PC-3 (cell line): ENCODE measurements around the gene SPACA1. TPM values are rescaled to one million over a fixed set of nuclear protein-coding genes. Genes with fewer than 3 reads are reported as not detected.
"Not testable (repeated sequence)": the region's sequence is repeated elsewhere in the genome, so short reads cannot be mapped to it uniquely, and the experiment has no call there.

Experiments used
- ATAC-seq: fragments of 200-7000 bp; cut with Tn5 transposase; 2 replicates; pipeline ENCODE4 v1.9.1; 2020; ENCODE audit warnings: mild to moderate bottlenecking, moderate library complexity
- Bru-seq: library from RNA; stranded (reverse); fragments of 400-500 nt; gene quantifications from one replicate; lab custom pipeline; 2021; lab: Mats Ljungman, UMichigan
- BruChase-seq, 2 experiments: library from RNA; stranded (reverse); fragments of 400-500 nt; gene quantifications; one replicate each; lab custom pipeline; 2021; lab: Mats Ljungman, UMichigan
- BruUV-seq: library from RNA; stranded (reverse); fragments of 400-500 nt; replicated peaks from 2 replicates; lab custom pipeline; 2021; lab: Mats Ljungman, UMichigan
- CTCF ChIA-PET: fragments of 300-600 bp; sonication (Branson Sonifier 250); formaldehyde crosslinking; loops from one replicate; lab custom pipeline; 2022; ENCODE audit warnings: antibody characterized with exemption; lab: Charles Lee
- POLR2A ChIA-PET: fragments of 300-600 bp; sonication (Branson Sonifier 250); formaldehyde crosslinking; loops from one replicate; lab custom pipeline; 2022; ENCODE audit warnings: antibody characterized with exemption; ENCODE audit not compliant: unreplicated experiment; lab: Charles Lee
- DNase-seq: peaks from one replicate; pipeline ENCODE4 v3.0.0-alpha.2; 2015
- H2AFZ ChIP-seq: fragments of 300-600 bp; sonication (generic); 2 replicates; pipeline ENCODE4 v1.6.0; 2016; ENCODE audit warnings: antibody characterized with exemption, low read length
- H3F3A ChIP-seq: fragments of 300-600 bp; sonication (generic); one replicate; pipeline ENCODE4 v1.6.0; 2017; ENCODE audit warnings: antibody characterized with exemption, low read length, control low read depth, mild to moderate bottlenecking; ENCODE audit not compliant: unreplicated experiment
- H3K27ac ChIP-seq: fragments of 300-600 bp; sonication (generic); 2 replicates; pipeline ENCODE4 v1.5.1; 2016; ENCODE audit warnings: mild to moderate bottlenecking, low read length
- H3K27me3 ChIP-seq: fragments of 300-600 bp; sonication (generic); 2 replicates; pipeline ENCODE4 v1.6.1; 2016; ENCODE audit warnings: low read length, mixed read lengths
- H3K36me3 ChIP-seq: fragments of 300-600 bp; sonication (generic); 2 replicates; pipeline ENCODE4 v1.6.1; 2016; ENCODE audit warnings: low read depth, mixed run types, low read length, mixed read lengths
- H3K4me1 ChIP-seq: fragments of 300-600 bp; sonication (generic); 2 replicates; pipeline ENCODE4 v1.5.1; 2016; ENCODE audit warnings: low read length; ENCODE audit not compliant: insufficient read depth
- H3K4me2 ChIP-seq: fragments of 300-600 bp; sonication (generic); 2 replicates; pipeline ENCODE4 v1.6.0; 2016; ENCODE audit warnings: low read length
- H3K4me3 ChIP-seq: fragments of 300-600 bp; sonication (generic); 2 replicates; pipeline ENCODE4 v1.5.1; 2016; ENCODE audit warnings: mild to moderate bottlenecking, low read length, mixed read lengths
- H3K79me2 ChIP-seq: fragments of 300-600 bp; sonication (generic); 2 replicates; pipeline ENCODE4 v1.6.1; 2017; ENCODE audit warnings: low read length, mixed read lengths
- H3K9ac ChIP-seq: fragments of 300-600 bp; sonication (generic); 2 replicates; pipeline ENCODE4 v1.6.0; 2016; ENCODE audit warnings: mild to moderate bottlenecking, low read length
- H3K9me2 ChIP-seq: fragments of 300-600 bp; sonication (generic); replicated peaks from 2 replicates; pipeline ENCODE4 v1.6.1; 2016; ENCODE audit warnings: mixed run types, low read length, mixed read lengths
- H3K9me3 ChIP-seq: fragments of 300-600 bp; sonication (generic); 2 replicates; pipeline ENCODE4 v1.6.1; 2016; ENCODE audit warnings: low read length, mixed read lengths
- H4K20me1 ChIP-seq: fragments of 300-600 bp; sonication (generic); 2 replicates; pipeline ENCODE4 v1.6.1; 2016; ENCODE audit warnings: low read length, mixed read lengths
- EZH2 ChIP-seq: fragments of 300-600 bp; sonication (generic); IDR thresholded peaks from one replicate; pipeline ENCODE4 v1.6.1; 2017; ENCODE audit warnings: antibody characterized with exemption, mild to moderate bottlenecking, low read length; ENCODE audit not compliant: unreplicated experiment
- EZH2phosphoT487 ChIP-seq: fragments of 300-600 bp; sonication (generic); IDR thresholded peaks from 2 replicates; pipeline ENCODE4 v1.6.1; 2018; ENCODE audit warnings: mild to moderate bottlenecking, antibody characterized with exemption, low read length, borderline replicate concordance
- intact Hi-C: fragments of 100-400 bp; cut with micrococcal nuclease; formaldehyde crosslinking; loops from 2 replicates; pipeline ENCODE4 v1.9.0; 2023
- long read RNA-seq: library from polyadenylated mRNA; unstranded; transcript quantifications from one replicate; pipeline ENCODE4 v2.0.0, GENCODE V29; 2021; ENCODE audit not compliant: unreplicated experiment
- total RNA-seq: library from RNA; depleted of rRNA; stranded (reverse); fragments of >200 nt; gene quantifications from 2 replicates; pipeline ENCODE4 v1.2.3, GENCODE V29; 2014; rRNA removed
- TF ChIP-seq, protein P1 (sequence below): fragments of 300-600 bp; sonication (generic); conservative IDR thresholded peaks from 2 replicates; pipeline ENCODE4 v1.5.1; 2017; ENCODE audit warnings: antibody characterized with exemption, low read depth, mild to moderate bottlenecking, low read length

The SPACA1 gene
- total RNA-seq (not detected in 2 replicates), Bru-seq, nascent RNA (not detected), BruChase-seq, experiment 1, labeled RNA remaining after a 6-hour chase (not detected), BruChase-seq, experiment 2, labeled RNA remaining after a 2-hour chase (not detected)
- long read RNA-seq, result 0 reads

GRCh38 chr6:88047510-88048150 is at the start of gene SPACA1:
TSS of gene SPACA1 (plus strand) at chr6:88047841. CDS start at chr6:88047906, 65 bp downstream.
- Histone ChIP-seq H3K79me2 (no peaks in the 10 kb centered on the region), H3K4me2 (no peak within 1 kb of the TSS), H3K9me3 (no peaks in the 10 kb centered on the region), H3K36me3 (no peaks in the 10 kb centered on the region), H4K20me1 (no peaks in the 10 kb centered on the region), H3K9me2 (no peaks in the 10 kb centered on the region), H3F3A (no peaks in the 10 kb centered on the region), H3K4me3 (no peak within 1 kb of the TSS), H3K27ac (no peak within 1 kb of the TSS), H3K27me3 (peaks cover 48% of the 10 kb centered on the region), H3K4me1 (no peaks in the 10 kb centered on the region), H3K9ac (no peak within 1 kb of the TSS), H2AFZ (no peak within 1 kb of the TSS)
- TF ChIP-seq, protein P1, sequence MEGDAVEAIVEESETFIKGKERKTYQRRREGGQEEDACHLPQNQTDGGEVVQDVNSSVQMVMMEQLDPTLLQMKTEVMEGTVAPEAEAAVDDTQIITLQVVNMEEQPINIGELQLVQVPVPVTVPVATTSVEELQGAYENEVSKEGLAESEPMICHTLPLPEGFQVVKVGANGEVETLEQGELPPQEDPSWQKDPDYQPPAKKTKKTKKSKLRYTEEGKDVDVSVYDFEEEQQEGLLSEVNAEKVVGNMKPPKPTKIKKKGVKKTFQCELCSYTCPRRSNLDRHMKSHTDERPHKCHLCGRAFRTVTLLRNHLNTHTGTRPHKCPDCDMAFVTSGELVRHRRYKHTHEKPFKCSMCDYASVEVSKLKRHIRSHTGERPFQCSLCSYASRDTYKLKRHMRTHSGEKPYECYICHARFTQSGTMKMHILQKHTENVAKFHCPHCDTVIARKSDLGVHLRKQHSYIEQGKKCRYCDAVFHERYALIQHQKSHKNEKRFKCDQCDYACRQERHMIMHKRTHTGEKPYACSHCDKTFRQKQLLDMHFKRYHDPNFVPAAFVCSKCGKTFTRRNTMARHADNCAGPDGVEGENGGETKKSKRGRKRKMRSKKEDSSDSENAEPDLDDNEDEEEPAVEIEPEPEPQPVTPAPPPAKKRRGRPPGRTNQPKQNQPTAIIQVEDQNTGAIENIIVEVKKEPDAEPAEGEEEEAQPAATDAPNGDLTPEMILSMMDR, result no peak
- TF ChIP-seq EZH2, result no peak
- no peak for TF ChIP-seq EZH2phosphoT487
- DNase-seq (no peak), ATAC-seq (no peak)
- ChIA-PET CTCF (no interaction called here), POLR2A (no interaction called here)
- intact Hi-C loops, result no loop called here
- no TSS peak for BruUV-seq

DNA sequence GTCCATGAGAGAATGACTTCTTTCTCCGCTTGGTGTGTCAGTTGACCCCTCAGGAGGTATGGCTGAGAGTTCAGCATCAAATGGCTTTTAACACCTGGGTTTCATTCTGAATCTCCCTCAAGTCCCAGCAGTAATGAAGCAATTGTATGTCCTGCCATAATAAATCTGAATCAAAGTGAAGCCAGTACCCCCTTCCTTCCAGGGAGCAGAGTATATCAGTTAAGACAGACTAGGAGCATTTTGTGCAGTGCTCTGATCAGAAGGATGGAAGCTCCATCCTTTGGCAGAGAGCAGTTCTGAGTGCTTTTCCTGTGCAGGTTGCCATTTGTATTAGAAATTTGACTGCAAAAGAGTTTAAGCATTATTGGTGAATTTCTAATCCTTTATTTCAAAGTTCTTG is 46.9 kb upstream of the SPACA1 start:
- Histone ChIP-seq H3K9ac (no peak overlapping the region), H3K36me3 (no peaks in the 10 kb centered on the region), H3K27ac (no peak overlapping the region), H3K4me1 (no peaks in the 10 kb centered on the region), H2AFZ (no peak overlapping the region), H3K9me2 (no peaks in the 10 kb centered on the region), H3K79me2 (no peaks in the 10 kb centered on the region), H3K4me2 (no peak overlapping the region), H4K20me1 (no peaks in the 10 kb centered on the region), H3F3A (no peaks in the 10 kb centered on the region), H3K9me3 (no peaks in the 10 kb centered on the region), H3K27me3 (peaks cover 66% of the 10 kb centered on the region), H3K4me3 (no peak overlapping the region)
- no TSS peak for BruUV-seq
- intact Hi-C loops, result no loop called here
- POLR2A ChIA-PET, result no interaction called here
- CTCF ChIA-PET, result no interaction called here
- no peak for DNase-seq
- no peak for TF ChIP-seq EZH2phosphoT487
- TF ChIP-seq, protein P1, result no peak
- TF ChIP-seq EZH2, result no peak
- no peak for ATAC-seq

DNA sequence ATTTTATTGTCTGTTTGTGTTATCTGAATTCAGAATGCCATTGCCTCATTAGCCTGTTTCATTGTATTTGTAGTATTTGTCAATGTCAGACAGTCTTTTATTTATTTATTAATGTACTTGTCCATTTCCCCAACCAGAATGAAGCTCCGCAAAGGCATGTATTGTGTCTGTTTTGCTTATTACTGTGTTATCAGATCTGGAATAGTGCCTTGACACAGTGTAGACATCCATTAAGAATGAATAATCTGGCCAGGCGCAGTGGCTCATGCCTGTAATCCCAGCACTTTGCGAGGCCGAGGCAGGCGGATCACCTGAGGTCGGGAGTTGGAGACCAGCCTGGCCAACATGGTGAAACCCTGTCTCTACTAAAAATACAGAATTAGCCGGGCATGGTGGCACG is 46.4 kb upstream of the SPACA1 start:
- intact Hi-C loops, H3K79me2 ChIP-seq, H3K9ac ChIP-seq, H4K20me1 ChIP-seq, H3K36me3 ChIP-seq, H3K4me1 ChIP-seq, DNase-seq, H3K27ac ChIP-seq, H2AFZ ChIP-seq, CTCF ChIA-PET, H3K9me3 ChIP-seq, H3K9me2 ChIP-seq, H3F3A ChIP-seq, H3K4me3 ChIP-seq, ATAC-seq, H3K4me2 ChIP-seq, POLR2A ChIA-PET, BruUV-seq: not testable (repeated sequence)
- peaks cover 67% of the 10 kb centered on the region for H3K27me3 ChIP-seq
